Activated CD8-positive, alpha-beta memory T cell treated with anti-CD3 and anti-CD28 coated beads, Interleukin-2, amount 10 ng/mL, durations not matched to agents 7 days and 5 days (primary cell): ENCODE results near the gene SPEF1. TPM values are rescaled to one million over a fixed set of nuclear protein-coding genes. Genes with fewer than 3 reads are reported as not detected.

ENCODE experiments used
- ATAC-seq: fragments of 150-1000 bp; cut with Tn5 transposase; one replicate; pipeline ENCODE4 v1.10.0; 2021; ENCODE audit warnings: moderate library complexity
- CTCF ChIA-PET: fragments of 350-600 bp; sonication (Branson Sonifier 250); formaldehyde crosslinking; loops from one replicate; lab custom pipeline; 2021; ENCODE audit warnings: antibody characterized with exemption; lab: Charles Lee
- DNase-seq: peaks from one replicate; pipeline ENCODE4 v3.0.0-alpha.2; 2020
- H3K27ac Mint-ChIP-seq: one replicate; pipeline ENCODE4 v1.8.0; 2021; ENCODE audit warnings: mild to moderate bottlenecking, mixed read lengths
- H3K27me3 Mint-ChIP-seq: one replicate; pipeline ENCODE4 v1.8.0; 2021; ENCODE audit warnings: mixed read lengths
- H3K36me3 Mint-ChIP-seq: one replicate; pipeline ENCODE4 v1.8.0; 2021; ENCODE audit warnings: mild to moderate bottlenecking, mixed read lengths
- H3K4me1 Mint-ChIP-seq: one replicate; pipeline ENCODE4 v1.8.0; 2021; ENCODE audit warnings: mixed read lengths
- H3K4me3 Mint-ChIP-seq: one replicate; pipeline ENCODE4 v1.8.0; 2021; ENCODE audit warnings: mild to moderate bottlenecking, moderate library complexity, mixed read lengths
- H3K9me3 Mint-ChIP-seq: one replicate; pipeline ENCODE4 v1.8.0; 2022; ENCODE audit warnings: low read depth, mixed read lengths
- total RNA-seq, 2 experiments: library from RNA; stranded (reverse); gene quantifications; one replicate each; pipeline ENCODE4 v1.2.3, GENCODE V29; 2021

SPEF1 gene
- total RNA-seq, 2 experiments from 2014 or later: 0.18 TPM; not detected in 1

DNA sequence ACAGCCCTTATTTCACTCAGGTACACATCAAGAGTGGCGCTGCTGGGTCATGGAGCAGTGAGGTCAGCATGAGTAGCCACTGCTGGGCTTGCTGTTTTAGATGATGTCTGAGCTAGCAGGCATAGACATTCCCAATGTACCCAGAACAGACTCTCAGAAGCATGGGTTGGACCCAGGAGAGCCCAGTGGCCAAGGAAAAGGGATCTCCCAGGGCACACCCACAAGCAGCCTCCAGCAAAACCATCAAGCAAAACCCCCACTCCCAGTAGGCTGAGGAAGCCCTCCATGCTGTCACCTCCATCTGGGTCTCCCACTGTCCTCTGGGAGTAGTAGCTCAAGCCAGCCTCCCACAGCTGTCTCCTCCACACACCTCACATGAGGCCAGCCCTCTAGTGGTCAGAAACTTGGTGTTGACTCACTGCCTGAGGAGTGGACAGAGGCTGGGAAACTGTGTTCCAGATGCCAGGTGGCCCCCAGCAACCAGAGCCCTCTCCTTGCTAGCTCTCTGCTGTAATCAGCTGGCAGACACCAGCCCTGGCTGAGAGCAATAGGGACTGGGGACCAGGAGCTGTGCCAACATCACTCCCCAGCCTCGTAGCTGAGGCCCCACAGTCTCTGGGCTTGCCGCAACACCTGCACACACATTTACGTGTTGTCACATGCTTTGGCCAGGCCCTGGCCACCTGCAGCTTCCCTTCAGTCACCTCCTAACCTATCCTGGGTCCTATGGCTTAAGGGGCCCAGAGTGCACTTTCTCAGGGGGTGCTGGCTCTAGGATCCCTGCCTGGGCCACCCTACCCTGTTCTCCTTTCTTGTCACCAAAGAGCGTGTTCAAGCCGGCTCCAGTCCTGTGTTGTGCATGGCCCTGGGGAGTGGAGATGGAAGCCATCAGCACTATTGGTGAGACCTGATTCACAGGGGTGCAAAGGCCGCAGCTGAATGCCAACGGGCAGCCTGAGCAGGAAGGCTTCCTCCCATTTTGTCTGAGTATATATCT lies 37.2 kb upstream of the SPEF1 start:
- CTCF ChIA-PET: interaction anchor here (0.6 to 6.4 kb wide), 10 partner anchors 7 to 107 kb away, joined by 3 to 51 read pairs (median 7); partner anchors contain the start of genes CDC25B, MAVS and SPEF1
- Mint-ChIP-seq H3K4me1 (peaks cover 61% of the 10 kb centered on the region), H3K27me3 (no peaks in the 10 kb centered on the region), H3K27ac (peak overlapping the region; percentile 56), H3K4me3 (no peak overlapping the region), H3K9me3 (no peaks in the 10 kb centered on the region), H3K36me3 (peaks cover 2% of the 10 kb centered on the region)
- ATAC-seq (no peak), DNase-seq (peak; percentile 61)

GRCh38 chr20:3815703-3816315 lies 34.6 kb upstream of the SPEF1 start:
- CTCF ChIA-PET: interaction anchor here (1.0 to 6.4 kb wide), 6 partner anchors 15 to 257 kb away, joined by 3 to 51 read pairs (median 3); partner anchors contain the start of gene CDC25B
- H3K36me3 Mint-ChIP-seq: peaks cover 3% of the 10 kb centered on the region
- no peaks in the 10 kb centered on the region for H3K9me3 Mint-ChIP-seq
- H3K27me3 Mint-ChIP-seq: no peaks in the 10 kb centered on the region
- ATAC-seq (peak; percentile 22), DNase-seq (peak; percentile 87)
- H3K4me3 Mint-ChIP-seq: peak overlapping the region; percentile 58
- peak overlapping the region; percentile 93 for H3K27ac Mint-ChIP-seq
- peaks cover 77% of the 10 kb centered on the region for H3K4me1 Mint-ChIP-seq

- no peak overlapping the region for H3K4me3 Mint-ChIP-seq
Measured at GRCh38 chr20:3814928-3815495, 33.8 kb upstream of the SPEF1 start.

DNA sequence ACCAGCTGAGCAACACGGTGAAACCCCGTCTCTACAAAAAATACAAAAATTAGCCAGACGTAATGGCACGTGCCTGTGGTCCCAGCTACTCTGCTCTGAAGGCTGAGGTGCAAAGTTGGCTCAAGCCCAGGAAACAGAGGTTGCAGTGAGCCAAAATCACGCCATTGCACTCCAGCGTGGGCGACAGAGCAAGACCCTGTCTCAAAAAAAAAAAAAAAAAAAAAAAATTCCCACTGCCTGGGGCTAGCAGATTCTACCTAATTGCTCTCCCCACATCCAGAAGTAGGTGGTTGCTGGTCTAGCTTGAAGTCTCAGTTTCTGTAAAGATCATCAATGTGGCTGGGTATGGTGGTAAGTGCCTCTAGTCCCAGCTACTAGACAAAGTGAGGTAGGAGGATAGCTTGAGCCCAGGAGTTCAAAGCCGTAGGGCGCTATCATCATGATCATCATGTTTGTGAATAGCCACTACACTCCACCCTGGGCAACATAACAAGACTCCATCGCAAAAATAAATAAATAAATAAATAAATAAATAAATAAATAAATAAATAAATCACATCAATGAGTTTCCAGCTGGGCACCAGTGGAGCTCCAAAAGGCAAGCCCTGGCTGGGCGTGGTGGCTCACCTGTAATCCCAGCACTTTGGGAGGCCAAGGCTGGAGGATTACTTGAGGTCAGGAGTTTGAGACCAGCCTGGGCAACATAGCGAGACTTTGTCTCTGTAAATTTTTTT lies 32.8 kb upstream of the SPEF1 start:
- Mint-ChIP-seq H3K4me1 (peaks cover 77% of the 10 kb centered on the region), H3K4me3 (no peak overlapping the region), H3K36me3 (peaks cover 3% of the 10 kb centered on the region), H3K27ac (peak overlapping the region; percentile 98), H3K27me3 (no peaks in the 10 kb centered on the region), H3K9me3 (no peaks in the 10 kb centered on the region)
- ATAC-seq (no peak), DNase-seq (peak; percentile 53)
- CTCF ChIA-PET: interaction anchor here (0.8 to 3.4 kb wide), 5 partner anchors 14 to 79 kb away, joined by 3 to 16 read pairs (median 3); partner anchors contain the start of gene CDC25B

More at GRCh38 chr20:3814928-3815495, 33.8 kb upstream of the SPEF1 start:
- CTCF ChIA-PET: interaction anchor here (0.7 to 6.4 kb wide), 4 partner anchors 14 to 47 kb away, joined by 3 to 51 read pairs (median 10); partner anchors contain the start of genes ADISSP and CDC25B
- no peaks in the 10 kb centered on the region for H3K27me3 Mint-ChIP-seq
- no peaks in the 10 kb centered on the region for H3K9me3 Mint-ChIP-seq
- H3K4me1 Mint-ChIP-seq: peaks cover 84% of the 10 kb centered on the region
- ATAC-seq (no peak), DNase-seq (no peak)
- peak overlapping the region; percentile 93 for H3K27ac Mint-ChIP-seq
- peaks cover 3% of the 10 kb centered on the region for H3K36me3 Mint-ChIP-seq

GRCh38 chr20:3812975-3813847 lies 32.0 kb upstream of the SPEF1 start:
- no peaks in the 10 kb centered on the region for H3K27me3 Mint-ChIP-seq
- no peak for ATAC-seq
- no peak overlapping the region for H3K4me3 Mint-ChIP-seq
- H3K9me3 Mint-ChIP-seq: no peaks in the 10 kb centered on the region
- peaks cover 70% of the 10 kb centered on the region for H3K4me1 Mint-ChIP-seq
- peak overlapping the region; percentile 98 for H3K27ac Mint-ChIP-seq
- CTCF ChIA-PET: interaction anchor here (0.8 to 3.4 kb wide), 5 partner anchors 13 to 80 kb away, joined by 3 to 16 read pairs (median 3); partner anchors contain the start of gene CDC25B
- no peak for DNase-seq
- H3K36me3 Mint-ChIP-seq: peaks cover 3% of the 10 kb centered on the region

DNA sequence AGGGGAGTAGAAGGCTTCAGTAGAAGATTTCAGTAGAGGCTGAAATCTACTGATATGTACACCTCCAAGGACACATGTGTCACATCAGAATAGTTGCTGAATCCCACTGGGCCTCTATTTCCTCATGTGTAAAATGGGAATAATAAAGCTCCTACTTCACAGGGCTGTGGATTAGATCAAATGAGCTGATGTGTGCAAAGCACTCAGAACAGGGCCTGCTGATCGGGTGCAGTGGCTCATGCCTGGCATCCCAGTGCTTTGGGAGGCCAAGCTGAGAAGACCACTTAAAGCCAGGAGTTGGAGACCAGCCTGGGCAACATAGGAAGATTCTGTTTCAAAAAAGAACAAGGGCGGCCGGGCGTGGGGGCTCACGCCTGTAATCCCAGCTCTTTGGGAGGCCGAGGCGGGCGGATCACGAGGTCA lies 31.0 kb upstream of the SPEF1 start:
- no peak for DNase-seq
- peak overlapping the region; percentile 69 for H3K4me3 Mint-ChIP-seq
- peak overlapping the region; percentile 98 for H3K27ac Mint-ChIP-seq
- CTCF ChIA-PET: interaction anchor here (1.0 to 3.4 kb wide), 2 partner anchors 9 to 17 kb away, joined by 10 to 16 read pairs; partner anchors contain the start of genes AP5S1 and CDC25B
- no peak for ATAC-seq
- H3K9me3 Mint-ChIP-seq: no peaks in the 10 kb centered on the region
- no peaks in the 10 kb centered on the region for H3K27me3 Mint-ChIP-seq
- H3K4me1 Mint-ChIP-seq: peaks cover 69% of the 10 kb centered on the region
- H3K36me3 Mint-ChIP-seq: peaks cover 3% of the 10 kb centered on the region

- Mint-ChIP-seq H3K4me1 (peaks cover 71% of the 10 kb centered on the region), H3K27me3 (no peaks in the 10 kb centered on the region), H3K27ac (peak overlapping the region; percentile 98), H3K4me3 (peak overlapping the region; percentile 69), H3K36me3 (peaks cover 5% of the 10 kb centered on the region), H3K9me3 (no peaks in the 10 kb centered on the region)
- CTCF ChIA-PET: interaction anchor here (0.8 to 3.4 kb wide), 8 partner anchors 8 to 54 kb away, joined by 3 to 16 read pairs (median 5); partner anchors contain the start of genes AP5S1 and CDC25B
- DNase-seq (peak; percentile 93), ATAC-seq (peak; percentile 80)
Measured at GRCh38 chr20:3811467-3812258, 30.4 kb upstream of the SPEF1 start.

DNA sequence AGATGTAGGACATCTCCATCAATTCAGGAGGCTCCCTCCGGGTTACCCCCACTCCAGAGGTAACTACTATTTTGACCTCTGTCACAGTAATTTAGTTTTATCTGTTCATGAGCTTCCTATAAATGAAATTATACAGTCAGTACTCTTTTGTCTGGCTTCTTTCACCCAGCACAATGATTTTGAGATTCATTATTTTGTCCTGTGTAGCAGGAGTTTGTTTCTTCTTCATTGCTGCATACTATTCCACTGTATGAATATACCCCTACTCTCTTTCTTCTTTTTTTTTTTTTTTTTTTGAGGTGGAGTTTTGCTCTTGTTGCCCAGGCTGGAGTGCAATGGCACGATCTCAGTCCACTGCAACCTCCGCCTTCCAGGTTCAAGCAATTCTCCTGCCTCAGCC lies 27.3 kb upstream of the SPEF1 start:
- Mint-ChIP-seq H3K36me3 (peaks cover 31% of the 10 kb centered on the region), H3K9me3 (no peaks in the 10 kb centered on the region), H3K4me1 (peaks cover 65% of the 10 kb centered on the region), H3K27ac (no peak overlapping the region), H3K4me3 (no peak overlapping the region), H3K27me3 (no peaks in the 10 kb centered on the region)
- DNase-seq: no peak
- no peak for ATAC-seq
- CTCF ChIA-PET: no interaction called here

DNA sequence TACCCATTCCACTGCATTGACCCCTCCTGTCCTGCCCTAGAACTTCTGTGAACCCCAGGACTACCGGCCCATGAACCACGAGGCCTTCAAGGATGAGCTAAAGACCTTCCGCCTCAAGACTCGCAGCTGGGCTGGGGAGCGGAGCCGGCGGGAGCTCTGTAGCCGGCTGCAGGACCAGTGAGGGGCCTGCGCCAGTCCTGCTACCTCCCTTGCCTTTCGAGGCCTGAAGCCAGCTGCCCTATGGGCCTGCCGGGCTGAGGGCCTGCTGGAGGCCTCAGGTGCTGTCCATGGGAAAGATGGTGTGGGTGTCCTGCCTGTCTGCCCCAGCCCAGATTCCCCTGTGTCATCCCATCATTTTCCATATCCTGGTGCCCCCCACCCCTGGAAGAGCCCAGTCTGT lies 23.5 kb upstream of the SPEF1 start:
- Mint-ChIP-seq H3K36me3 (peaks cover 62% of the 10 kb centered on the region), H3K4me1 (peaks cover 52% of the 10 kb centered on the region), H3K4me3 (no peak overlapping the region), H3K27ac (peak overlapping the region; percentile 1), H3K27me3 (no peaks in the 10 kb centered on the region), H3K9me3 (no peaks in the 10 kb centered on the region)
- DNase-seq (no peak), ATAC-seq (no peak)
- CTCF ChIA-PET: interaction anchor here (1.3 kb wide), 1 partner anchor 17 kb away, joined by 3 read pairs; no protein-coding TSS in a partner anchor

DNA sequence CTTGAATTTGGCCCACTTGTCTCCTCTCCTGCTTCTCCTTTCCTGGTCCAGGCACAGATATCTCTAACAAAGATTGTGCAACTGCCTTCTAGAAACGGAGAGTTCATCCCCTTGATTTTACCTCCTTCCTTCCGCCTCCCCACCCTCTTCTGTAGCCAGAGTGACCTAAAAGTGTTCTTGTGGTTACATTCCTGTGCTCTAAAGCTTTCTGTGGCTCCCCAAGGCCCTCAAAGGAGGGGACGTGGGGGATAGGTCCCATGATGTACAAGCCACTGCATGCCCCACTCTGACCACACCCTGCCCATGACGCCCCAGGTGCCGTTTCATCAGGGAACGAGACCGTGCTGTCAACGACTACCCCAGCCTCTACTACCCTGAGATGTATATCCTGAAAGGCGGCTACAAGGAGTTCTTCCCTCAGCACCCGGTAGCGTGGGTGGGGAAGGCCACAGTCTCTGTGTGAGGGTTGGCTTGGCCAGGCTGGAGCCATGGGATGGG lies 23.1 kb upstream of the SPEF1 start:
- CTCF ChIA-PET: interaction anchor here (1.3 kb wide), 1 partner anchor 17 kb away, joined by 3 read pairs; no protein-coding TSS in a partner anchor
- Mint-ChIP-seq H3K4me1 (peaks cover 57% of the 10 kb centered on the region), H3K27me3 (no peaks in the 10 kb centered on the region), H3K27ac (peak overlapping the region; percentile 2), H3K9me3 (no peaks in the 10 kb centered on the region), H3K36me3 (peaks cover 66% of the 10 kb centered on the region), H3K4me3 (no peak overlapping the region)
- no peak for ATAC-seq
- no peak for DNase-seq

GRCh38 chr20:3803854-3804253 lies 22.6 kb upstream of the SPEF1 start:
- Mint-ChIP-seq H3K4me3 (no peak overlapping the region), H3K4me1 (peaks cover 61% of the 10 kb centered on the region), H3K36me3 (peaks cover 70% of the 10 kb centered on the region), H3K27ac (peak overlapping the region; percentile 25), H3K9me3 (no peaks in the 10 kb centered on the region), H3K27me3 (no peaks in the 10 kb centered on the region)
- CTCF ChIA-PET: no interaction called here
- DNase-seq (no peak), ATAC-seq (no peak)
